Stomach (tissue), 4 donors: Measurements from ENCODE around the gene GAR1.

Source experiments
- POLR2A ChIP-seq, 4 donors: fragments of 450-650 bp; IDR thresholded peaks; one replicate each; pipeline ENCODE4 v1.6.1; 2016; ENCODE audit warnings: antibody characterized with exemption in 4 of 4, control low read depth in 2 of 4, mild to moderate bottlenecking in 1 of 4, moderate library complexity in 1 of 4
- TF ChIP-seq, protein P1 (sequence below), 7 experiments: fragments of 450-650 bp in 4 of 7; fragments of 200-600 bp in 3 of 7; sonication (generic) in 3 of 7; IDR thresholded peaks; one replicate each; pipeline ENCODE4 v1.5.1; 2016 to 2019; ENCODE audit warnings: antibody characterized with exemption in 7 of 7, control low read depth in 2 of 7, mild to moderate bottlenecking in 1 of 7

DNA sequence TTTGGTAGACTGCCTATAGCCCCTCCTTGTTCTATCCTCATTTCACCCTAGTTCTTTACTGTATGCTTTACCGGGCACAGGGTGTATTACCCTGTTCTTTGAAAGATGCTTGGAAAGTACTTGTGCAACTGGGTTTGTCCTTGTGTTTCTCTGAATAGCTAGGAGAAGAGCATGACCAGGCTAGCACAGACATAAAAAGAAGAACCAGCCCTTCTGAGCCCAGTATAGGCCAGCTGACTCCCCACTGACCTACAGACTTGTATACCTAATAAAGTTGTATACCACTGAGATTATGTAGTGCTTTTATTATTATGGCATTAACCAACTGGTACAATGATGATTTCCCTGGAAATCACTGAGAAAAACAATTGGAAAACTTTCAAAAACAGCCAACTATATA lies 28.7 kb upstream of the GAR1 start:
- TF ChIP-seq POLR2A (IDR thresholded peaks at IDR 0.05): no peak
- TF ChIP-seq, protein P1, sequence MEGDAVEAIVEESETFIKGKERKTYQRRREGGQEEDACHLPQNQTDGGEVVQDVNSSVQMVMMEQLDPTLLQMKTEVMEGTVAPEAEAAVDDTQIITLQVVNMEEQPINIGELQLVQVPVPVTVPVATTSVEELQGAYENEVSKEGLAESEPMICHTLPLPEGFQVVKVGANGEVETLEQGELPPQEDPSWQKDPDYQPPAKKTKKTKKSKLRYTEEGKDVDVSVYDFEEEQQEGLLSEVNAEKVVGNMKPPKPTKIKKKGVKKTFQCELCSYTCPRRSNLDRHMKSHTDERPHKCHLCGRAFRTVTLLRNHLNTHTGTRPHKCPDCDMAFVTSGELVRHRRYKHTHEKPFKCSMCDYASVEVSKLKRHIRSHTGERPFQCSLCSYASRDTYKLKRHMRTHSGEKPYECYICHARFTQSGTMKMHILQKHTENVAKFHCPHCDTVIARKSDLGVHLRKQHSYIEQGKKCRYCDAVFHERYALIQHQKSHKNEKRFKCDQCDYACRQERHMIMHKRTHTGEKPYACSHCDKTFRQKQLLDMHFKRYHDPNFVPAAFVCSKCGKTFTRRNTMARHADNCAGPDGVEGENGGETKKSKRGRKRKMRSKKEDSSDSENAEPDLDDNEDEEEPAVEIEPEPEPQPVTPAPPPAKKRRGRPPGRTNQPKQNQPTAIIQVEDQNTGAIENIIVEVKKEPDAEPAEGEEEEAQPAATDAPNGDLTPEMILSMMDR (IDR thresholded peaks at IDR 0.05): no peak
